CD4-positive, alpha-beta T cell treated with Interleukin-2 at 100 ng/mL for 4 hours (primary cell): ENCODE measurements around the gene KCNJ18.
"Not testable (repeated sequence)": the region's sequence is repeated elsewhere in the genome, so short reads cannot be mapped to it uniquely, and the experiment has no call there.

ENCODE experiments used
- DNase-seq: peaks from one replicate; pipeline ENCODE4 v3.0.0-alpha.2; 2020; ENCODE audit warnings: low spot score

The KCNJ18 gene

GRCh38 chr17:21671437-21671836 is 20.9 kb upstream of the KCNJ18 start:
- not testable (repeated sequence) for DNase-seq

- DNase-seq, result not testable (repeated sequence)
These were observed 20.5 kb upstream of the KCNJ18 start for GRCh38 chr17:21671871-21672270.

GRCh38 chr17:21673451-21674241 is 18.7 kb upstream of the KCNJ18 start:
- not testable (repeated sequence) for DNase-seq

GRCh38 chr17:21674242-21674731 is 18.0 kb upstream of the KCNJ18 start:
- DNase-seq, result no peak

- not testable (repeated sequence) for DNase-seq
These were observed 17.2 kb upstream of the KCNJ18 start for GRCh38 chr17:21674891-21675738.

GRCh38 chr17:21675739-21676130 is 16.6 kb upstream of the KCNJ18 start:
- not testable (repeated sequence) for DNase-seq

GRCh38 chr17:21676281-21677111 is 15.8 kb upstream of the KCNJ18 start:
- no peak for DNase-seq

GRCh38 chr17:21677126-21677910 is 15.0 kb upstream of the KCNJ18 start:
- no peak for DNase-seq

- no peak for DNase-seq
These were observed 14.4 kb upstream of the KCNJ18 start for GRCh38 chr17:21677911-21678310.

- DNase-seq, result no peak
These were observed 13.8 kb upstream of the KCNJ18 start for GRCh38 chr17:21678393-21679081.

- no peak for DNase-seq
These were observed 12.8 kb upstream of the KCNJ18 start for GRCh38 chr17:21679256-21680146.

GRCh38 chr17:21680366-21680765 is 12.0 kb upstream of the KCNJ18 start:
- no peak for DNase-seq

- DNase-seq, result not testable (repeated sequence)
These were observed 11.4 kb upstream of the KCNJ18 start for GRCh38 chr17:21680850-21681351.

GRCh38 chr17:21681576-21681975 is 10.7 kb upstream of the KCNJ18 start:
- DNase-seq, result not testable (repeated sequence)

- DNase-seq, result not testable (repeated sequence)
These were observed 10.2 kb upstream of the KCNJ18 start for GRCh38 chr17:21682130-21682529.

GRCh38 chr17:21683142-21683712 is 9.1 kb upstream of the KCNJ18 start:
- not testable (repeated sequence) for DNase-seq

GRCh38 chr17:21683897-21684296 is 8.4 kb upstream of the KCNJ18 start:
- DNase-seq, result not testable (repeated sequence)

- DNase-seq, result not testable (repeated sequence)
These were observed 7.9 kb upstream of the KCNJ18 start for GRCh38 chr17:21684384-21684783.
